HG03460 (cell line): Measurements from ENCODE around the gene CDAN1.
"Not testable (repeated sequence)": the region's sequence is repeated elsewhere in the genome, so short reads cannot be mapped to it uniquely, and the experiment has no call there.

Source experiments
- ATAC-seq: cut with Tn5 transposase; IDR thresholded peaks from one replicate; pipeline ENCODE4 v1.9.1; 2021; ENCODE audit not compliant: unreplicated experiment

The CDAN1 gene

GRCh38 chr15:42711746-42712145 lies 25.2 kb downstream of the CDAN1 start:
- no peak for ATAC-seq

- no peak for ATAC-seq
These were observed 26.3 kb downstream of the CDAN1 start for GRCh38 chr15:42710662-42711061.

- ATAC-seq = no peak
These were observed 28.9 kb downstream of the CDAN1 start for GRCh38 chr15:42707873-42708544.

- no peak for ATAC-seq
These were observed 29.9 kb downstream of the CDAN1 start for GRCh38 chr15:42707068-42707467.

- ATAC-seq = no peak
These were observed 31.6 kb downstream of the CDAN1 start for GRCh38 chr15:42705336-42705735.

GRCh38 chr15:42704492-42704926 lies 32.4 kb downstream of the CDAN1 start:
- no peak for ATAC-seq

GRCh38 chr15:42696626-42697025 lies 40.3 kb downstream of the CDAN1 start:
- ATAC-seq = no peak

GRCh38 chr15:42695527-42696071 lies 41.3 kb downstream of the CDAN1 start:
- ATAC-seq = no peak

GRCh38 chr15:42694398-42694797 lies 42.5 kb downstream of the CDAN1 start:
- no peak for ATAC-seq

- no peak for ATAC-seq
These were observed 43.0 kb downstream of the CDAN1 start for GRCh38 chr15:42693942-42694341.

GRCh38 chr15:42693496-42693895 lies 43.4 kb downstream of the CDAN1 start:
- ATAC-seq = no peak

- ATAC-seq = no peak
These were observed 43.9 kb downstream of the CDAN1 start for GRCh38 chr15:42692997-42693396.

GRCh38 chr15:42692536-42692935 lies 44.4 kb downstream of the CDAN1 start:
- ATAC-seq = no peak

- no peak for ATAC-seq
These were observed 45.2 kb downstream of the CDAN1 start for GRCh38 chr15:42691770-42692169.

GRCh38 chr15:42691308-42691707 lies 45.6 kb downstream of the CDAN1 start:
- ATAC-seq = no peak

GRCh38 chr15:42688301-42688700 lies 48.6 kb downstream of the CDAN1 start:
- ATAC-seq = no peak

- no peak for ATAC-seq
These were observed 49.2 kb downstream of the CDAN1 start for GRCh38 chr15:42687740-42688139.

GRCh38 chr15:42686281-42686680 lies 50.6 kb downstream of the CDAN1 start:
- ATAC-seq = no peak

- ATAC-seq = no peak
These were observed 55.8 kb downstream of the CDAN1 start for GRCh38 chr15:42681119-42681518.

- ATAC-seq = not testable (repeated sequence)
These were observed 56.8 kb downstream of the CDAN1 start for GRCh38 chr15:42680142-42680482.

GRCh38 chr15:42679285-42680141 lies 57.4 kb downstream of the CDAN1 start:
- no peak for ATAC-seq

- no peak for ATAC-seq
These were observed 61.9 kb downstream of the CDAN1 start for GRCh38 chr15:42675021-42675420.
